Endothelial cell of umbilical vein (primary cell): Measurements from ENCODE around the gene TOMM5. TPM values are rescaled to one million over a fixed set of nuclear protein-coding genes. Genes with fewer than 3 reads are reported as not detected.

Source experiments
- BruUV-seq: library from RNA; stranded (reverse); fragments of 400-500 nt; replicated peaks from 2 replicates; lab custom pipeline; 2021; lab: Mats Ljungman, UMichigan
- CTCF ChIA-PET: fragments of 300-600, 350-600 bp; sonication (Branson Sonifier 250); formaldehyde crosslinking; loops from one replicate; lab custom pipeline; 2021; ENCODE audit warnings: antibody characterized with exemption, inconsistent platforms; lab: Charles Lee
- POLR2A ChIA-PET: fragments of 300-600, 350-600 bp; sonication (Branson Sonifier 250); formaldehyde crosslinking; loops from one replicate; lab custom pipeline; 2021; ENCODE audit warnings: antibody characterized with exemption, inconsistent platforms; lab: Charles Lee
- DNase-seq: peaks from one replicate; pipeline ENCODE4 v3.0.0-alpha.2; 2011; ENCODE audit warnings: low read depth, low spot score
- FAIRE-seq: peaks from 2 replicates; lab custom pipeline; 2011; peaks lifted over from hg19 to GRCh38; lab: Jason Lieb, UNC
- H2AFZ ChIP-seq: 2 replicates; pipeline ENCODE4 v1.6.0; 2012; ENCODE audit warnings: low read depth, low read length, control low read depth, inconsistent platforms
- H3K27ac ChIP-seq: 2 replicates; pipeline ENCODE4 v1.5.1; 2011; ENCODE audit warnings: low read depth, mild to moderate bottlenecking, control low read depth, low read length, moderate library complexity; ENCODE audit not compliant: insufficient read depth
- H3K27me3 ChIP-seq, 2 experiments: 2 replicates each; pipeline versions ENCODE4 v1.6.0 to v1.6.1; 2011; ENCODE audit warnings: low read length in 2 of 2, mixed read lengths in 1 of 2; ENCODE audit not compliant: control insufficient read depth in 2 of 2, insufficient read depth in 2 of 2
- H3K36me3 ChIP-seq, 2 experiments: 2 replicates in 1 of 2; 3 replicates in 1 of 2; pipeline ENCODE4 v1.5.1; 2011; ENCODE audit warnings: low read length in 2 of 2, mild to moderate bottlenecking in 1 of 2, moderate library complexity in 1 of 2; ENCODE audit not compliant: control insufficient read depth in 2 of 2, insufficient read depth in 2 of 2; ENCODE audit errors: extremely low read depth in 1 of 2
- H3K4me1 ChIP-seq: 3 replicates; pipeline ENCODE4 v1.5.1; 2011; ENCODE audit warnings: mild to moderate bottlenecking, low read length; ENCODE audit not compliant: control insufficient read depth, insufficient read depth; ENCODE audit errors: extremely low read depth
- H3K4me2 ChIP-seq: 2 replicates; pipeline ENCODE4 v1.6.1; 2011; ENCODE audit warnings: low read length, control low read depth, mixed read lengths; ENCODE audit not compliant: insufficient read depth
- H3K4me3 ChIP-seq, 3 experiments: fragments of 200-600 bp in 1 of 3; sonication (generic), shearing (Covaris generic) in 1 of 3; replicated peaks in 1 of 3; 2 replicates each; pipeline ENCODE4 v1.5.1; 2011 to 2016; ENCODE audit warnings: control low read depth in 3 of 3, low read length in 3 of 3, mild to moderate bottlenecking in 2 of 3, inconsistent platforms in 1 of 3, low read depth in 1 of 3, moderate library complexity in 1 of 3; ENCODE audit not compliant: insufficient read depth in 1 of 3
- H3K79me2 ChIP-seq: 2 replicates; pipeline ENCODE4 v1.6.0; 2012; ENCODE audit warnings: low read length, inconsistent platforms; ENCODE audit not compliant: control insufficient read depth, insufficient read depth
- H3K9ac ChIP-seq: replicated peaks from 2 replicates; pipeline ENCODE3; 2011; ENCODE audit warnings: low read length, control low read depth; ENCODE audit not compliant: insufficient read depth; ENCODE audit errors: extremely low read depth
- H3K9me1 ChIP-seq: replicated peaks from 3 replicates; pipeline ENCODE4 v1.6.0; 2011; ENCODE audit warnings: mild to moderate bottlenecking, low read length; ENCODE audit not compliant: control insufficient read depth, insufficient read depth; ENCODE audit errors: extremely low read depth
- H3K9me3 ChIP-seq: replicated peaks from 2 replicates; pipeline ENCODE4 v1.5.1; 2012; ENCODE audit warnings: low read length, inconsistent platforms; ENCODE audit not compliant: control insufficient read depth, insufficient read depth
- H4K20me1 ChIP-seq: replicated peaks from 2 replicates; pipeline ENCODE3; 2011; ENCODE audit warnings: mild to moderate bottlenecking, low read length; ENCODE audit not compliant: control insufficient read depth, insufficient read depth; ENCODE audit errors: extremely low read depth
- CTCF ChIP-seq, 2 donors: IDR thresholded peaks; 1 replicate in 1 of 2; 2 replicates in 1 of 2; pipeline ENCODE4 v1.5.1; 2011; ENCODE audit warnings: low read length in 2 of 2, mild to moderate bottlenecking in 2 of 2, moderate library complexity in 2 of 2, control low read depth in 1 of 2, inconsistent platforms in 1 of 2, low read depth in 1 of 2; ENCODE audit not compliant: insufficient read depth in 1 of 2; ENCODE audit errors: extremely low read depth in 1 of 2
- EZH2 ChIP-seq: IDR thresholded peaks from 2 replicates; pipeline ENCODE4 v1.6.1; 2012; ENCODE audit warnings: borderline replicate concordance, low read depth, mild to moderate bottlenecking, moderate library complexity, low read length, inconsistent platforms; ENCODE audit not compliant: severe bottlenecking
- FOS ChIP-seq: IDR thresholded peaks from 2 replicates; pipeline ENCODE4 v1.6.1; 2011; ENCODE audit warnings: mild to moderate bottlenecking, low read length, moderate library complexity, borderline replicate concordance; ENCODE audit not compliant: insufficient read depth
- GATA2 ChIP-seq: IDR thresholded peaks from 2 replicates; pipeline ENCODE4 v1.7.0; 2011; ENCODE audit warnings: low read depth, mild to moderate bottlenecking, moderate library complexity, mixed read lengths, low read length; ENCODE audit not compliant: insufficient read length, insufficient read depth
- JUN ChIP-seq: IDR thresholded peaks from 2 replicates; pipeline ENCODE4 v1.6.1; 2011; ENCODE audit warnings: borderline replicate concordance, low read depth; ENCODE audit not compliant: insufficient read length, insufficient read depth
- MYC ChIP-seq: IDR thresholded peaks from one replicate; pipeline ENCODE4 v1.6.1; 2011; ENCODE audit warnings: mild to moderate bottlenecking, low read depth, low read length
- POLR2A ChIP-seq: IDR thresholded peaks from 2 replicates; pipeline ENCODE4 v1.6.1; 2012; ENCODE audit warnings: low read depth, mild to moderate bottlenecking, control low read depth, low read length
- POLR2AphosphoS5 ChIP-seq: IDR thresholded peaks from 2 replicates; pipeline ENCODE4 v1.6.1; 2012; ENCODE audit warnings: low read depth, mild to moderate bottlenecking, control low read depth, low read length, moderate library complexity; ENCODE audit not compliant: insufficient read depth
- dilution Hi-C: fragments of 300-500 bp; cut with MboI; formaldehyde crosslinking; loops from one replicate; pipeline ENCODE4 v1.15.0; 2019; ENCODE audit warnings: low sequenced_read_pairs; ENCODE audit not compliant: extremely low pct_ligation_motif_present
- intact Hi-C: fragments of 100-400 bp; cut with micrococcal nuclease; formaldehyde crosslinking; loops from one replicate; pipeline ENCODE4 v1.10.0; 2022
- polyA plus RNA-seq, 4 experiments: library from polyadenylated mRNA; depleted of rRNA in 3 of 4; stranded (reverse) in 3 of 4; unstranded in 1 of 4; fragments of >200 nt; gene quantifications; 2 replicates each; pipeline versions ENCODE4 v1.2.1 to v1.2.3, GENCODE V29; 2011 to 2012; ENCODE audit warnings: missing spikeins in 1 of 4
- total RNA-seq: library from RNA; stranded (reverse); gene quantifications from 2 replicates; pipeline ENCODE4 v1.2.3, GENCODE V29; 2021
- TF ChIP-seq, protein P1 (sequence below): IDR thresholded peaks from 2 replicates; pipeline ENCODE4 v1.6.1; 2011; ENCODE audit not compliant: insufficient read depth, insufficient read length

The TOMM5 gene
- total and polyA plus RNA-seq, 2 donors (not counting 3 experiments of a cell fraction or from before 2014, with no cell fraction given): 122 to 147 TPM

GRCh38 chr9:37539634-37540033 is 52.8 kb downstream of the TOMM5 start:
- no peaks in the 10 kb centered on the region for H4K20me1 ChIP-seq
- FAIRE-seq (no peak), DNase-seq (no peak)
- H3K79me2 ChIP-seq: no peaks in the 10 kb centered on the region
- ChIA-PET CTCF (no interaction called here), POLR2A (no interaction called here)
- no peak overlapping the region for H3K9ac ChIP-seq
- H3K36me3 ChIP-seq: peaks cover 2 to 26% of the 10 kb centered on the region in 2 experiments
- TF ChIP-seq JUN: no peak
- no peak for TF ChIP-seq MYC
- TF ChIP-seq POLR2A: no peak
- TF ChIP-seq GATA2: no peak
- TF ChIP-seq EZH2: no peak
- no peak for TF ChIP-seq CTCF (IDR thresholded peaks at IDR 0.05; ENCODE audit: extremely low read depth in 1 of 2, insufficient read depth in 1 of 2, low read depth in 1 of 2, low read length in 2 of 2)
- TF ChIP-seq POLR2AphosphoS5: no peak
- TF ChIP-seq, protein P1, sequence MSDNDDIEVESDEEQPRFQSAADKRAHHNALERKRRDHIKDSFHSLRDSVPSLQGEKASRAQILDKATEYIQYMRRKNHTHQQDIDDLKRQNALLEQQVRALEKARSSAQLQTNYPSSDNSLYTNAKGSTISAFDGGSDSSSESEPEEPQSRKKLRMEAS: no peak
- no peak for TF ChIP-seq FOS
- no peaks in the 10 kb centered on the region for H3K9me1 ChIP-seq
- no peaks in the 10 kb centered on the region for H3K27me3 ChIP-seq
- H3K9me3 ChIP-seq: no peaks in the 10 kb centered on the region
- BruUV-seq: no TSS peak
- dilution Hi-C loops (no loop called here), intact Hi-C loops (no loop called here)
- no peak overlapping the region for H3K4me3 ChIP-seq
- no peak overlapping the region for H3K4me2 ChIP-seq
- H3K27ac ChIP-seq: no peak overlapping the region
- no peak overlapping the region for H2AFZ ChIP-seq
- no peaks in the 10 kb centered on the region for H3K4me1 ChIP-seq

Other genes starting within 250 kb of the TOMM5 start
- 91.2 and 103 TPM in 2 replicates for gene GRHPR, start 169.9 kb downstream of the TOMM5 start, total RNA-seq
- 247 and 267 TPM in 2 replicates for gene GRHPR, start 169.9 kb downstream of the TOMM5 start, polyA plus RNA-seq
- gene ZBTB5, start 127.1 kb downstream of the TOMM5 start, total RNA-seq: 9.6 and 10.0 TPM in 2 replicates
- gene ZBTB5, start 127.1 kb downstream of the TOMM5 start, polyA plus RNA-seq: 12.5 and 13.7 TPM in 2 replicates
- 17.2 and 21.2 TPM in 2 replicates for gene POLR1E, start 106.6 kb downstream of the TOMM5 start, total RNA-seq
- gene POLR1E, start 106.6 kb downstream of the TOMM5 start, polyA plus RNA-seq: 6.3 and 9.0 TPM in 2 replicates
- 13.8 and 14.4 TPM in 2 replicates for gene FBXO10, start 16.2 kb downstream of the TOMM5 start, total RNA-seq
- 11.8 and 13.8 TPM in 2 replicates for gene FBXO10, start 16.2 kb downstream of the TOMM5 start, polyA plus RNA-seq
- gene FRMPD1, start 58.4 kb upstream of the TOMM5 start, total RNA-seq: not detected in 2 replicates
- gene FRMPD1, start 58.4 kb upstream of the TOMM5 start, polyA plus RNA-seq: not detected in 2 replicates
- 5.2 and 7.0 TPM in 2 replicates for gene TRMT10B, start 161.2 kb upstream of the TOMM5 start, total RNA-seq
- gene TRMT10B, start 161.2 kb upstream of the TOMM5 start, polyA plus RNA-seq: 2.5 and 3.0 TPM in 2 replicates
- 38.0 and 39.1 TPM in 2 replicates for gene EXOSC3, start 192.5 kb upstream of the TOMM5 start, total RNA-seq
- gene EXOSC3, start 192.5 kb upstream of the TOMM5 start, polyA plus RNA-seq: 21.5 and 25.0 TPM in 2 replicates
- gene DCAF10, start 208.2 kb upstream of the TOMM5 start, total RNA-seq: 20.0 and 21.5 TPM in 2 replicates
- gene DCAF10, start 208.2 kb upstream of the TOMM5 start, polyA plus RNA-seq: 11.3 and 13.1 TPM in 2 replicates